Glomerular visceral epithelial cell (primary cell): ENCODE measurements around the gene PIMREG.

ENCODE experiments used
- DNase-seq: peaks from one replicate; pipeline ENCODE4 v3.0.0-alpha.2; 2016; ENCODE audit errors: extremely low spot score

The PIMREG gene

GRCh38 chr17:6461792-6462524, 17.7 kb downstream of the PIMREG start:
- DNase-seq: no peak

- no peak for DNase-seq
These were observed 18.4 kb downstream of the PIMREG start for GRCh38 chr17:6462692-6463091.

- no peak for DNase-seq
These were observed 19.6 kb downstream of the PIMREG start for GRCh38 chr17:6463616-6464445.

GRCh38 chr17:6464446-6465041, 20.3 kb downstream of the PIMREG start:
- DNase-seq: no peak

DNA sequence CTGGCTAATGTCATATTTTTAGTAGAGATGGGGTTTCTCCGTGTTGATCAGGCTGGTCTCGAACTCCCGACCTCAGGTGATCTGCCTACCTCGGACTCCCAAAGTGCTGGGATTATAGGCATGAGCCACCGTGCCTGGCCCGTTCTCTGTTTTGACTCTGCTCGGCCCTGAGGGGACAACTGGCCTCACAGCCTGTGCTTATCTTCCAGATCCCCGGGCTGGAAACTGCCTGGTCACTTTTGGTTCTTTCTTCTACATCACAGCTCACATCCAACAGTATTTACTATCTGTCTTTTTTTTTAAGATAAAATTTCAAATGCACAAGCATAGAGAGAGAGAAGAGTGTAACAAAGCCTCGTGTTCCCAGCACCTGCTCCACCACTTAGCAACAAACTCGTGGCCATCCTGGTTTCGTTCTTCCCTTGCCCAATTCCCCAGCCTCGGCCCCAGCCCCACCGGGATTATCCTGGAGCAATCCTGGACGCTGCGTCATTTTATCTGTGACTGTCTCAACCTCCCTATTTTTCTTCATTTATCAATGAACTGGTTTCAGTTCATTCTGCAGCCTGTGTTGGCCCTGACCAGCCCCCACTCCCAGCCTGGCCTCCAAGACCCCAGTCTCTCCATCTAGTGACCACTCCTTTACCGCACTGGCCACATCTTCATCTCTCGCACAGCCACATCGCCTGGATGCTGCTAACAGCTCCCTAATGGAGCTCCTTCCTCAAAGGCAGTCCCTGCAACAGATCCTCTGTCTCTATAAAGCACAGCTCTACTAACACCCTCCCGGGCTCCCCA, 21.1 kb downstream of the PIMREG start:
- no peak for DNase-seq

DNA sequence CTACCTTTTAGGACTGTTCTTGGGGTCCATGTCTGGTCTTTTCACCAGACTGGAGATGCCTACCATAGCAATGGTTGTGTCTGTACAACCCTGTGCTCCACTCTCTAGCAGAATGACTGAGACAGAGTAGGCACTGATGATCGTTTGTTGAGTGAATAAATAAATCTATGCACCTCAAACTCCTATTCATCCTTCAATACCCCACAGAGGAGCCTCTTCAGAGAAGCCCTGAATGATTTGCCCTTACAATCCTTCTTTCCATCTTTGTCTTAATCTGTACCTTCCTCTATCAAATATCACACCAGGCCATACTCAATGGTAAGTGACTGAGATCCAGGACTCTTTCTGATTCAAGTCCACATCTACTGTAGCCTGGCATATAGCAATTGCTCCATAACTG, 23.3 kb downstream of the PIMREG start:
- no peak for DNase-seq

DNA sequence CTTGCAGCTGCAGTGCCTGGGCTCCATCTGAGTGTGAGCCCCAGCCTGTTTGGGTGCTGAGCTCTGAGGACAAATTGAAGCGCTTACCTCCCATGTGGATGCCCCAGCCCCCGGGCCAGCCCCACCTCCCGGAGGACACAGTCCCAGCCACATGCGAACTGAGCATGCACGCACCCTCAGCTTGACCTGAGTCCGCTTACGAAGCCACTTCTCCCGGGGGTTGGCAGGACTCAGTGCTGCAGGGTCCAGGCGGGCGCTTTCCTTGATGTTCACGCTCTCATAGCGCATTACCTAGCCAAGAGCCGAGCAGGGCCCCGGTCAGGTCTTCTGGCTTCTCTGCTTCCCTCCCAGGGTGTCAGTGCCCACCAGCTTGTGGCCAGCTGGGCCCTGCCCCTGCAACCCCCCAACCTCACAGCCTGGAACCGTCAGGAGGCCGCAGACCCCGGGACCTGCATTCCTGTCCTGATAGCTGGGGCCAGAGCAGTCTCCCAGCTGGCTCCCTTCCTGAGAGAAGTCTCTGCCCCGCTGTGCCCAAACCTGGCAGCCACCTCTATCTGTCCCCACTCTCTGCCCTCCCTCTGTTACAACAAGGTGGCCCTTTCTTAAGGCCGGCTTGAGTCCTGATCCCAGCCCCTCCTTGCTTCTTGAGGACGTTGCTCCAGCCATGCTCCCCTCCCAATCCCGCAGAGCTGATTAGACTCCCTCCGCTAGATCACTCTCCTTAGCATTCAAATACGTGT, 24.0 kb downstream of the PIMREG start:
- DNase-seq: no peak

DNA sequence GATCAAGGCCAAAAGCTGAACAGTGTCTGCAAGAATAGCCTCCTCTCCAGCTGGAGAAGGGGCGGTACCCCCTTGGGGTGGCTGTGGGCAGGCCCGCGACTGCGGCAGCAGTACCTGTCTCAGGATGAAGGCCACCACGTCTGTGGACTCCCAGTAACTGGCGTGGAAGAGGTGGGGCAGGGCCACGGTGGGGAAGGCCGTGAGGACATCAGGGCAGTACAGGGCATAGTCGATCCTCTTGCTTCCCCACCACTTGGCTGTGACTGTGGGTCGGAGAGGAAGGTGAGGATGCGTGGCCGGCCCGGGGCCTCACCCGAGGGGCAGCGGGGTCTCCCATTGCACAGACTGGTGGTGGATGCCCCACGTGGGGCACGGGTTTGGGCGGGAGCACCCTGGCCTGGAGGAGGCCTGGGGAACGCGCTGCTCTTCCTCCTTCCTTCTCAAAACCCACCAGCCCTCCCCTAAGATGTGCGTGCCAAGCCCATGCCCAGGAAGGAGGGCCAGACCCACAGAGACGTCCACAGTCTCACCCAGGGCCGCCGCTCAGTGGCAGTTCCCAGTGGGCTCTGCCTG, 26.0 kb downstream of the PIMREG start:
- no peak for DNase-seq

DNA sequence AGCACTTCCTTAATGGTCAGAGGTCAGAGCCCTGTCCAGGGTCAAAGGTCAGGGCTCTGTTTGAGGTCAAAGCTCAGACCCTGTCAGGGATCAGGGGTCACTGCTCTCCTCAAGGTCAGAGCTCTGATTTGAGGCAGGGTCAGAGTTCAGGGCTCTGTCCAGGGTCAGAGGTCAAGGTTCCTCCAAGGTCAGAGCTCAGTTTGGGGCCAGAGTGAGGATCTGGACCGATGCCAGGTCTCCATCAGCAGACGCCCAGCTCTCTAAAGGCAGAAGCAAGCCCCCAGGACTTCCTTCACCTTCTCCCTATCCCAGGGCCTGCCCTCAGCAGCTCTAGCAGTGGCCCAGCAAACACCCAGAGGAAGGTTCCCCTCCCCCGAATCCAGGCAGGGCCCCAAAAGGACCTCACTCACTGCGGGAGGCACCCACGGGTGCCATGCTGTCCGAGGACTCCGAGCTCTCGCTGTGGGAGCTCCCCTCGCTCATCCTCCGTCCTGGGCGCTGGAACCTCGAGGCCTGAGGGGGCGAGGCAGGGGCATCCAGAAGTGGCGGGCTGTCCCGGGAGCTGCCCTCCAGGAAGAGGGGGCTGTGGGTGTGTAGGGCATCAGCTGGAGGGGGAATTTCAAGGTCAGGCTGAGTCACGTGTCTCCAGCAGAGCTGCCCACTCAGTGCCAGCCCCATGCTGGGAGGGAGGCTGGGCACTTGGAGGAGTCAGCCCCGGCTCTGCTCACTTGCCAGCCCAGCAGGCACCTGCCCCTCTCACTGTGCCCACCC, 26.7 kb downstream of the PIMREG start:
- DNase-seq: peak; percentile 13

DNA sequence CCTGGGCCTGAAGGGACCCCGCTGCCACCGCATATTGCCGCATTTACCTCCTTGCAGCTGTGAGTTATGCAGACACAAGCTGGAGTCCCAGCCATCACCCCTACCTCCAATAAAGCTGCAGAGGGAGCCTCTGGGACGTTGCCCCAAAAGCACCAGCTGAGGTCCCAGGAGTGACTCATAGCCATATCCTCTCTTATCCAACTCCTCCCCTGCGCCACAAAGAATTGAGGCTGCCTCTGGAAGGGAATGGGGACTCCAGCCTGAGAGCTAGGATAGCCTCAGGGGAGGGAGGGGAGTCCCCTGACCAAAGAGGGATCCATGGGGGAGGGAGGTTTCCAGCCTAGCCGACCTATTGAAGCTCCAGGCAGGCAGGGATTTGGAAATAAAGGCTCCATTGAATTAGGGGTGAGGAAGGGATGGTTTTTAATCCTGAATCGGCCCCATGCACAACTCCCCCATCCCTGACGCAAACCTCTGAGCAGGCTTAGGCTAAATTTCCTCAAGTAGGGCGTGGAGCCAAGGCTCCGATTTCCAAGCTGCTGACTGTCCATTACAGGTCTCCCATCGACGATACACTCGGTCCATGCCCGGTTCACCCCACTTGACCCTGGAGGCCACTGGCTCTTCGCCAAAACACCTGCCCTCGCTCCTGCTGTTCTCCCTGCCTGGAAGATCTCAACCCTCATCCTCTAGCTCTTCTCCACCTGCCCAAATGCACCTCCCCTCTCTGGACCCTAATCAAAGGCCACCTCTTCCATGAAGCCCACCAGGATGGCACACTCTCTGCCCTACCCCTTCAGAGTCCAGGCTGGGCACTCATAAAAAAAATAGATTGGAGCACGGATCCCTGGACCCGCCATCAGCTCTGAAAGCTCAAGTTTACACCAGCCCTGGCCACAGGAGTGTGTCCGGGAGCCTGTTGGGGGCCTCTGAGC, 27.5 kb downstream of the PIMREG start:
- peak; percentile 72 for DNase-seq

- no peak for DNase-seq
These were observed 28.3 kb downstream of the PIMREG start for GRCh38 chr17:6472517-6472916.

GRCh38 chr17:6473128-6473767, 29.0 kb downstream of the PIMREG start:
- peak; percentile 80 for DNase-seq

DNA sequence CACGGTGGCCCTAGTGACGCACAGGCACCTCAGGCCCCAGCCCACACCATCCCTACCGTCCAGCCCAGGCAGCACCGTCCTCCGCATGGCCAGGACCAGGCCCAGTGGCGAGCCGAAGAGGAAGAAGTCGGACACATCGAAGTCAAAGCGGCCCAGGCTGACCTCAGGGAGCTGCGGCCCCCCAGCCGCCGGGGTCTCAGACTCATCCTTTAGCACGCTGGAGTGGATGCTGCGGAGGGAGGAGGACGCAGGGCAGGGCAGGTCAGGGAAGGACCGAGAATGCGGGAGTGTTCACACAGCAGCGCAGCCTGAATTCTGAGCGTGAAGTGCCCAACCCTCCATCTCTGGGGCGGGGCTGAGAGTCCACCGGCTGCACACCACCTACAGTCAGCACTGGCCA, 30.1 kb downstream of the PIMREG start:
- DNase-seq: no peak

- no peak for DNase-seq
These were observed 30.7 kb downstream of the PIMREG start for GRCh38 chr17:6474906-6475305.

DNA sequence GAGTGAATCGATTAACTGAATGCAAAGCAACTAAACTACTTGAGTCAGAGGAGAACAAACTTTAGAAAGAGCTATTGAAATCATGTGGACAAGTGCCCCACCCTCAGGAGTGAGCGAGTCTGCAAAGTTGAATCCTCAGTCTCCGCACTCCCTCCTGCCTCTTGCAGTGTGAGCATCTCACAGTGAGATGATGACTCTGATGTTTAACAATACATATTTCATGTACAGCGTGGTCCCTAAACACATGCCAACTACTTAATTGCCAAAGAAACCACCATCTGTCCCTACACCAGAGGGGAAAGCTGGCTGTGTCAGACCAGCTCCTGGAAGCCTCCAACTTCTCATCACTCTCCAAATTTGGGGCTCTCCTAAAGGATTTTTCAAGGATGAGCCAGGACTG, 31.2 kb downstream of the PIMREG start:
- DNase-seq: no peak

GRCh38 chr17:6476076-6476809, 32.0 kb downstream of the PIMREG start:
- DNase-seq: no peak

GRCh38 chr17:6476810-6477179, 32.5 kb downstream of the PIMREG start:
- no peak for DNase-seq

DNA sequence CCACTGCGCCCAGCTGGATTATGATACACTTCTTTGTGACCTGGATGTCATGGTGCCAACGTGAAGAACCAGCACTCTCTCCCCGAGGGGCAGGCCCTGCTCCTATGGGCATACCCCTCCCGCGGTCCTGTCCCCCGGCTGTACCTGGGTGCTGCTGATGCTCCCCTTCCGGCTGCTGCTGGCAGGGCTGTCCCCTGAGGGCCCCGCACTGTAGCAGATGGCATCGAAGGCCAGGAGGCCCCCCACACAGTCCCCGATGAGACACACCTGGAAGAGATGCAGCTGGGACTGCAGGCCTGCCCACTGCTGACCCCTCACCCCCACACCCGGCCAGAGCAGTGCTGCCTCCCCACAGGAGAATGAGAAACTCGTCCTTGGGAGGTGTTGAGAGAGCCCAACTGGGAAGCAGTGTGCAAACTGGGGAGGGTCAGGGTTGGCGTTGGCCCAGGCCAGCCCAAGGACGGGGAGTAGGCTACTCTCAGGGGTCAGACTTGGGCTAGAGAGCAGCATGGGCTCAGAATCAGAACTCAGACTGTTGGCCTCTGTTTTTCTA, 33.7 kb downstream of the PIMREG start:
- no peak for DNase-seq
